H1 (cell line): Measurements from ENCODE around the gene RPS21. TPM values are rescaled to one million over a fixed set of nuclear protein-coding genes. Genes with fewer than 3 reads are reported as not detected.

ENCODE experiments used
- CHD7 ChIP-seq: fragments of 300-600 bp; sonication (generic); IDR thresholded peaks from 2 replicates; pipeline ENCODE4 v1.7.1; 2012; ENCODE audit warnings: low read length, moderate library complexity, mild to moderate bottlenecking, inconsistent platforms; ENCODE audit not compliant: insufficient replicate concordance
- GTF2F1 ChIP-seq: IDR thresholded peaks from 2 replicates; pipeline ENCODE4 v1.6.1; 2012; ENCODE audit warnings: low read depth, low read length, improper control_type of control experiment, borderline replicate concordance
- RAD21 ChIP-seq, 2 experiments: IDR thresholded peaks in 1 of 2; conservative IDR thresholded peaks in 1 of 2; 2 replicates each; pipeline ENCODE4 v1.6.1; 2011; ENCODE audit warnings: low read depth in 2 of 2, low read length in 2 of 2, improper control_type of control experiment in 1 of 2, inconsistent platforms in 1 of 2, mild to moderate bottlenecking in 1 of 2, moderate library complexity in 1 of 2
- TBP ChIP-seq: IDR thresholded peaks from 2 replicates; pipeline ENCODE4 v1.6.1; 2011; ENCODE audit warnings: low read depth, low read length, improper control_type of control experiment
- polyA plus RNA-seq, 7 experiments: library from polyadenylated mRNA; depleted of rRNA in 3 of 7; stranded (reverse) in 5 of 7; unstranded in 2 of 7; fragments of >200 nt in 5 of 7; fragments of 200-250 nt in 2 of 7; gene quantifications; 1 replicate in 5 of 7; 2 replicates in 1 of 7; 4 replicates in 1 of 7; pipeline versions ENCODE4 v1.2.1 to v1.2.3, GENCODE V29; 2011 to 2013; ENCODE audit warnings: missing spikeins in 2 of 7, mixed read lengths in 2 of 7
- total RNA-seq: library from RNA; stranded (reverse); fragmentation: NEBNext Ultra II Directional; extraction: Animal tissue kit (Norgen Biotek cat#: 25700); gene quantifications from 2 replicates; pipeline ENCODE4 v1.2.1, GENCODE V29; 2021
- TF ChIP-seq, protein P1 (sequence below), 3 experiments: IDR thresholded peaks; 1 replicate in 2 of 3; 2 replicates in 1 of 3; pipeline versions ENCODE4 v1.5.1 to v1.6.1; 2011; ENCODE audit warnings: low read length in 3 of 3, mild to moderate bottlenecking in 3 of 3, inconsistent platforms in 2 of 3, low read depth in 1 of 3, moderate library complexity in 1 of 3; ENCODE audit not compliant: insufficient read depth in 1 of 3; ENCODE audit errors: control extremely low read depth in 1 of 3

RPS21 gene
- total and polyA plus RNA-seq, 2 of the 8 experiments (the other 6 are each of a cell fraction or from before 2014, with no cell fraction given) = 1,787 to 7,219 TPM

GRCh38 chr20:62362991-62363919 lies 23.6 kb upstream of the RPS21 start (continued):
- TF ChIP-seq CHD7 (no peak), GTF2F1 (no peak), RAD21 (IDR thresholded peaks at IDR 0.05 in 1 of 2, conservative IDR thresholded peaks at IDR 0.05 in 1 of 2; ENCODE audit: low read depth in 2 of 2, low read length in 2 of 2) (peak in 1 of 2 experiments; percentile 44; a peak in 2 of 4 replicates), TBP (no peak)
- TF ChIP-seq, protein P1, sequence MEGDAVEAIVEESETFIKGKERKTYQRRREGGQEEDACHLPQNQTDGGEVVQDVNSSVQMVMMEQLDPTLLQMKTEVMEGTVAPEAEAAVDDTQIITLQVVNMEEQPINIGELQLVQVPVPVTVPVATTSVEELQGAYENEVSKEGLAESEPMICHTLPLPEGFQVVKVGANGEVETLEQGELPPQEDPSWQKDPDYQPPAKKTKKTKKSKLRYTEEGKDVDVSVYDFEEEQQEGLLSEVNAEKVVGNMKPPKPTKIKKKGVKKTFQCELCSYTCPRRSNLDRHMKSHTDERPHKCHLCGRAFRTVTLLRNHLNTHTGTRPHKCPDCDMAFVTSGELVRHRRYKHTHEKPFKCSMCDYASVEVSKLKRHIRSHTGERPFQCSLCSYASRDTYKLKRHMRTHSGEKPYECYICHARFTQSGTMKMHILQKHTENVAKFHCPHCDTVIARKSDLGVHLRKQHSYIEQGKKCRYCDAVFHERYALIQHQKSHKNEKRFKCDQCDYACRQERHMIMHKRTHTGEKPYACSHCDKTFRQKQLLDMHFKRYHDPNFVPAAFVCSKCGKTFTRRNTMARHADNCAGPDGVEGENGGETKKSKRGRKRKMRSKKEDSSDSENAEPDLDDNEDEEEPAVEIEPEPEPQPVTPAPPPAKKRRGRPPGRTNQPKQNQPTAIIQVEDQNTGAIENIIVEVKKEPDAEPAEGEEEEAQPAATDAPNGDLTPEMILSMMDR (IDR thresholded peaks at IDR 0.05; ENCODE audit: control extremely low read depth in 1 of 3, insufficient read depth in 1 of 3, low read depth in 1 of 3, low read length in 3 of 3) = peak in 2 of 3 experiments; percentile 3 to 11; a peak in 2 of 4 replicates
